ENCODE results near the gene CYP24A1. TPM values are rescaled to one million over a fixed set of nuclear protein-coding genes. Genes with fewer than 3 reads are reported as not detected.

Gene CYP24A1
- total and polyA plus RNA-seq, 2 of the 13 experiments (the other 11 are each of a cell fraction or from before 2014, with no cell fraction given), result 9.4 to 32.7 TPM

- 90% methylated on average over 10 of the region's 10 CpGs for WGBS (ENCODE audit: low lambda C conversion rate)
- Histone ChIP-seq H3K4me3 (replicated peaks in 1 of 3; ENCODE audit: insufficient read depth in 1 of 3, low read depth in 2 of 3, low read length in 3 of 3) (no peak overlapping the region), H4K20me1 (ENCODE audit: insufficient read depth, low read length) (no peaks in the 10 kb centered on the region), H3K36me3 (replicated peaks in 1 of 2; ENCODE audit: control insufficient read depth in 1 of 2, insufficient read depth in 2 of 2, low read length in 2 of 2) (no peaks in the 10 kb centered on the region; a peak in 1 of 5 replicates), H3K9me3 (ENCODE audit: low read length) (no peaks in the 10 kb centered on the region), H2AFZ (ENCODE audit: low read length) (peak overlapping the region; percentile 4), H3K27ac (ENCODE audit: extremely low read length, insufficient read depth, low read length) (no peak overlapping the region), H3K9ac (ENCODE audit: insufficient read depth, low read depth, low read length) (no peak overlapping the region), H3K79me2 (ENCODE audit: insufficient read depth, low read length) (no peaks in the 10 kb centered on the region), H3K4me2 (ENCODE audit: low read depth, low read length) (no peak overlapping the region), H3K27me3 (ENCODE audit: control insufficient read depth in 1 of 2, insufficient read depth in 2 of 2, low read length in 2 of 2) (no peaks in the 10 kb centered on the region), H3K4me1 (ENCODE audit: insufficient read depth, low read length) (peaks cover 24% of the 10 kb centered on the region)
- ATAC-seq (peak; percentile 59), FAIRE-seq (no peak), DNase-seq (ENCODE audit: low spot score) (no peak)
- intact Hi-C loops (cut with micrococcal nuclease; ENCODE audit: unreplicated experiment) (no loop called here), in situ Hi-C loops (cut with HindIII; ENCODE audit: extremely low pct_ligation_motif_present, low pct_unique_long_range_greater_than_20kb) (no loop called here)
- BruUV-seq (replicated peaks), result no TSS peak
- CTCF ChIA-PET (ENCODE audit: low intra/inter-chr PET ratio, low total read pairs), result interaction anchor here (1.1 kb wide), 1 partner anchor 56 kb away, joined by 3 read pairs; no protein-coding TSS in a partner anchor
- POLR2A ChIA-PET, result no interaction called here
- TF ChIP-seq ZNF891 (CRISPR knock-in tag; IDR thresholded peaks at IDR 0.05) (0 out of 2 replicates have a peak, but pooled peaks have one; percentile 17), ZBED4 (CRISPR knock-in tag; IDR thresholded peaks at IDR 0.05; ENCODE audit: borderline replicate concordance) (no peak), ESRRA (CRISPR knock-in tag; IDR thresholded peaks at IDR 0.05; ENCODE audit: low read depth) (no peak), SRY (CRISPR knock-in tag; IDR thresholded peaks at IDR 0.05) (no peak), AKNA (CRISPR knock-in tag; IDR thresholded peaks at IDR 0.05; ENCODE audit: borderline replicate concordance) (no peak), ZNF775 (CRISPR knock-in tag; IDR thresholded peaks at IDR 0.05; ENCODE audit: borderline replicate concordance) (no peak), ZNF142 (CRISPR knock-in tag; IDR thresholded peaks at IDR 0.05) (no peak)
These were observed 21.4 kb downstream of the CYP24A1 start for GRCh38 chr20:54152227-54153040.
